ENCODE results near the gene DEDD.

Gene DEDD

GRCh38 chr1:161086457-161086856 lies 46.0 kb downstream of the DEDD start:
- no peak overlapping the region for H3K4me3 ChIP-seq (ENCODE audit: low read length)
- no peak for TF ChIP-seq ZNF274 (IDR thresholded peaks at IDR 0.05; ENCODE audit: low read depth, low read length)

DNA sequence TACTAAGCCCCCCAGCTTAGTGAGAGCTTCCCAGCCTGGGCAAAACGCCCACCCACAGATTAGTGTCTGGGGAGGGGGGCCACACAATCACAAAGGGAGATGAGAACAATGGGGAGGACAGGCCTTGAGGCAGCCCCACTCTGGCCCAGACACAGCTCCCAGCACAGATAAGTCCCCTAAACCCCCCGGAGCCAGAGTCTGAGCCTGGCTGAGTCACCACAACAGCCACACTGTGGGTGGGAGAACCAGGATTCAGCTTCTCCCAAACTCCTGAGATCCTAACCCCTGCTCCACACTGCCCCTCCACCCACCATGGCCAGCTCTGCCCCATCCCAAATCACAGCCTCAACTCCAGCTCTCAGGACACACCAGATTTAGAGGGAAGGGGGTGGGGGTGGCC lies 47.3 kb downstream of the DEDD start:
- no peak for TF ChIP-seq ZNF274 (IDR thresholded peaks at IDR 0.05; ENCODE audit: low read depth, low read length)
- H3K4me3 ChIP-seq (ENCODE audit: low read length) = no peak overlapping the region

DNA sequence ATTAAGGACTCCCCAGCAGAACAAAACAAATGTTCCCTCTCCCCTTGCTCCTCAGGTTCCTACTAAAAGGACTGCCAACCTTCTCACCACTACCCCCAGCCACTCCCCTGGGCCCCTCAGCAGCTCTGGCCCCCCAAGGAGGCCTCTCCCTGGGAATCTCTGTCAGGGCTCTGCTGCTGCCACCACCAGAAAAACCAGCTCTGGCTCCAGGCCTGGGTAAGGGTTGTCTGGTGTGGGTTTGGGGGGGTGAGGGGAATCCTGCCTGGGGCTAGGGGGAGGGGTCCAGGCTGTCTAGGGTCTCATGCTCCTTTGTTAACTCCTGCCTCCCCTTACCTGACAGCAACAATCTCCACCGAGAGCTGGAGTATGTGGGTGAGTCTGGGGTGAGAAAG lies 47.9 kb downstream of the DEDD start:
- no peak overlapping the region for H3K4me3 ChIP-seq (ENCODE audit: low read length)
- TF ChIP-seq ZNF274 (IDR thresholded peaks at IDR 0.05; ENCODE audit: low read depth, low read length) = no peak

- TF ChIP-seq ZNF274 (IDR thresholded peaks at IDR 0.05; ENCODE audit: low read depth, low read length) = no peak
- no peak overlapping the region for H3K4me3 ChIP-seq (ENCODE audit: low read length)
Observed at GRCh38 chr1:161083748-161084596, 48.5 kb downstream of the DEDD start.

DNA sequence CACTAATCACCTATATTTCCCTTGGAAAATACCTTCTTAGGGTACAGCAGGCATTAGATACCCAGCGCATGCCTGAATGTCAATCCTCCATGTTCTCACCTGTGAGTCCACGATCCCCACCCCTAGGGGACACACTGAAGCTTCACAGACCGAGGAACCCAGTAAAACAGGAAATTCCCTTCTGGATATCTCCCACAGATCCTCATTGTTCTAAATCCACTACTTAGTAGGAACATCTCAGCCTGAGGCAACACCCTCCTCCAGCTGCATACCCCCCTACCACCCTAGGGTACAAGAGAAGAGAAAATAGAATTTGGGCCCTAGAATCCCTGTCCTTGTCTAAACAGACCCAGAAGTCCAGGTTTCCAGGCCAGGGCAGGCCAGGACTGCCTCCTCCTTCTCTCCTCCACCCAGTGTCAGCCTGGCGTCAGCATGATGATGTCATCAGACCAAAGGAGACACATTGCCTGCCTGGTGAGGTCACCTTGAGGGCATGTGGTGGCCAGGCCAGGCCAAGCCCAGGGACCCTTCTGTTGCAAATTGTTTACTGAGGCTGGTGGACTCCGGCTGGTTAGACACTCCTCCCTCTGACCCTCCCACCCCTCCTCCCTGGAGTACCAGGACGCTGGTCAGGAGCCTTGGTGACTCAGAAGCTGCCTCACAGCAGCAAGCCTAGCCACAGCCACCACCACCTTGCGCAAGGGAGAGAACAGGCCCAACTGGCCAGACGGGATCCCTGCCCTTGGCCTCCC lies 49.3 kb downstream of the DEDD start:
- no peak for TF ChIP-seq ZNF274 (IDR thresholded peaks at IDR 0.05; ENCODE audit: low read depth, low read length)
- H3K4me3 ChIP-seq (ENCODE audit: low read length) = no peak overlapping the region

- TF ChIP-seq ZNF274 (IDR thresholded peaks at IDR 0.05; ENCODE audit: low read depth, low read length) = no peak
- H3K4me3 ChIP-seq (ENCODE audit: low read length) = no peak overlapping the region
Observed at GRCh38 chr1:161082483-161082882, 50.0 kb downstream of the DEDD start.

- no peak overlapping the region for H3K4me3 ChIP-seq (ENCODE audit: low read length)
- no peak for TF ChIP-seq ZNF274 (IDR thresholded peaks at IDR 0.05; ENCODE audit: low read depth, low read length)
Observed at GRCh38 chr1:161081519-161081918, 50.9 kb downstream of the DEDD start.

DNA sequence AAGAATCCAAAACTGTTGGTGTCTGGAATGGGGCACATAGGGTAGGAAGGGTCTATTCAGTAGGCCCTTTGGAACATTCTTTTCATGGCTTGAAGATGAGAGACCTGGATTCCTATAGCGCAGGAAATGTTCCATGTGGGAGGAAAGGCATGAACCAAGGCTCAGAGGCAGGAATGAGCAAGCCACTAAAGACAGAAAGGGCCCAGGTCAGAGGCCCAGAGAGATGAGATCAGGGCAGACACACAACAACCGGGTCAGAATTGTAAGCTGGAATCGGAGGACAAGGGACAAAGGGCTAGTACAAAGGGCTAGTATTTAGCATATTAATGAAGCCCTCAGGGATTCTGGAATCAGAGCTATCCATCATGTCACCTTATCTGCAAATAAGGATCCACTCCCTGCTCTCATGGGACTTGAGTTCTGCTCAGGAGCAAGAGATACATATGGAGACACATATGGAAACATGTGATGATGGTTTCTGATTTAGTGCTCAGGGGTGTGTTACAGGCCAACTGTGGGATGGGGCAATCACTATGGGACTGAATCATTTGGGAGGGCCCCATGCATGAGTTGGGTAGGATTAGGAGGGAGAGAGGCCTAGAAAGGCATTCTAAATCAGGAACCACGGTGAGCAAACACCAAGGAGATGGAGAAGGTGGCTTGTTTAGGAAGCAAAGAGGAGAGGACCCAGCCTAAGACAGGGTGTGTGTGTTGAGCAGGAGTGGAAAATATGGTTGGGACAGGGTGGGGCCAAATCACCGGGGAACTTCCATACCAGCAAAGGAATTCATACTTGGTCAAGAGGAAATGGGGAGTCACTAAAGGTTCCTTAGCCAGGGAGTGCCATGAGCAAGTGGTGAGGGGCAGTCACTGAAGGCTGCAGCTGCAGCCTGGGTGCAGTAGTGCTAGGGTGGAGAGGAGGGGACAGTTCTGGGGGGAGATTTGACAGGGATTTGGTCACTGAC lies 51.7 kb downstream of the DEDD start:
- no peak for TF ChIP-seq ZNF274 (IDR thresholded peaks at IDR 0.05; ENCODE audit: low read depth, low read length)
- H3K4me3 ChIP-seq (ENCODE audit: low read length) = no peak overlapping the region

- H3K4me3 ChIP-seq (ENCODE audit: low read length) = no peak overlapping the region
- no peak for TF ChIP-seq ZNF274 (IDR thresholded peaks at IDR 0.05; ENCODE audit: low read depth, low read length)
Observed at GRCh38 chr1:161079436-161080110, 52.9 kb downstream of the DEDD start.

DNA sequence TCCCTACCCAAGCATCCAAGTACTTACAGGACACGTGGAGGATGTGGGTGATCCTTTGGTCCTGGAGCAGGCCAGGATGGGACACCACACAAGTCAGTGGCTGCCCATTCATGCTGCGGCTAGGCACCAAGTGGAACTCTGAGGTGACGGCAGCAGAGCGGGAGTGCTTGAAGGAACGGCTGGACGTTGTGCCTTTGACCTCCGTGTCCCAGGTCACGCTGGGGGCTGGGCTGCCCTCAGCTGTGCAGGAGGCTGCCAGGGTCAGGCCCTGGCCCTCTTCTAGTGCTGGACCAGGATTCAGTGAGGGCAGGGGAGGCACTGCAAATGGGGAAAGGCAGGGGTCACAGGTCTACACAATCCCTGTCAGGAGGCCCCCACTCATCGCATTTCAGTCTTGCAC lies 55.0 kb downstream of the DEDD start:
- TF ChIP-seq ZNF274 (IDR thresholded peaks at IDR 0.05; ENCODE audit: low read depth, low read length) = no peak
- no peak overlapping the region for H3K4me3 ChIP-seq (ENCODE audit: low read length)

DNA sequence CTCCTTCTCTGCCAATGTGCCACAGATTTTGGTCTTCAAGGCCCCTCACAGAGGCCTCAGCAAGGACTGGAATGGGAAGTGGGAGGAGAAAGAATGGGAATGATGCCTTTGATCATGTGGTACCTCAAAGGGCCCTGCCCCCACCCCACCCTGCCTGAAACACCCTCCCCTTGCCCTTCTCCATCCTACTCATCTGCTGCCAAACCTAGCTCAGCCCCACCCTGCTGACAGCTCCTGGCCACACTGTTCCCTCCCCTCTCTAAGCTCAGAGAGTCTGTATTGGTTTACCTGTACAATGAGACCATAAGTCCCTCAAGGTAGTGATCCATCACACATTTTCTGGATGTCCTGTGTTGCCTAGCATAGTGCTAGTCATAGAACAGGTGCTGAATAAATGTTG lies 56.1 kb downstream of the DEDD start:
- TF ChIP-seq ZNF274 (IDR thresholded peaks at IDR 0.05; ENCODE audit: low read depth, low read length) = no peak
- no peak overlapping the region for H3K4me3 ChIP-seq (ENCODE audit: low read length)

DNA sequence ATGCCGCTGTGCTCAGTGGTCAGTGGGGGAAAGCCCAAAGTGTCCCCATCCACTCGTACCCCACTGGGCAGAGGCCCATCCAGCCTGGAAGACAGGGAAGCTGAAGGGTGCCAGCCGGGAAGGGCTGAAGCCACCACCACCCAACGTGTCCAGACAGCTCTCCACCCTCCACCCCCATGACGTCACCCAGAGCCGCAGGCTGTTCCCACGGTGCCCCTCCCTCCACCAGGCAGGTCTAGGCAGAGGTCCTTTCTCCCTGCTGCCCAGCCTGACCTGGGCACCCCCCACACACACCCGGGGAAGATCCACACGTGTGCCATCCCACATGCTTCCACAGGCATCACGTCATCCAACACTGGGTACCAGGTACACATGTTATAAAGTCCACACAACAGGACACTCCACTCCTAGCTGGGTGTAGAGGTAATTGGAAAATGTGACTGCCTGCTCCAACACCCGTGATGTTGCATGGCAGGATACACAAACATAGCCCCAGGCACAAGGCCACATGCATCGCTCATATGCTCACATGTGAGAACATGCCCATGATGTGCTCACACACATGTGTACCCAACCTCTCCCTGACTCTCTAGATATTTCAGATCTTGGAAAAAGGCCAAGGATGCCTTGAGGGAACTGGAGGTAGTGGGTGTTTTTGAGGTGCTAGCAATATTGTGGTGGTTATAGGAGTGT lies 57.6 kb downstream of the DEDD start:
- no peak overlapping the region for H3K4me3 ChIP-seq (ENCODE audit: low read length)
- no peak for TF ChIP-seq ZNF274 (IDR thresholded peaks at IDR 0.05; ENCODE audit: low read depth, low read length)

DNA sequence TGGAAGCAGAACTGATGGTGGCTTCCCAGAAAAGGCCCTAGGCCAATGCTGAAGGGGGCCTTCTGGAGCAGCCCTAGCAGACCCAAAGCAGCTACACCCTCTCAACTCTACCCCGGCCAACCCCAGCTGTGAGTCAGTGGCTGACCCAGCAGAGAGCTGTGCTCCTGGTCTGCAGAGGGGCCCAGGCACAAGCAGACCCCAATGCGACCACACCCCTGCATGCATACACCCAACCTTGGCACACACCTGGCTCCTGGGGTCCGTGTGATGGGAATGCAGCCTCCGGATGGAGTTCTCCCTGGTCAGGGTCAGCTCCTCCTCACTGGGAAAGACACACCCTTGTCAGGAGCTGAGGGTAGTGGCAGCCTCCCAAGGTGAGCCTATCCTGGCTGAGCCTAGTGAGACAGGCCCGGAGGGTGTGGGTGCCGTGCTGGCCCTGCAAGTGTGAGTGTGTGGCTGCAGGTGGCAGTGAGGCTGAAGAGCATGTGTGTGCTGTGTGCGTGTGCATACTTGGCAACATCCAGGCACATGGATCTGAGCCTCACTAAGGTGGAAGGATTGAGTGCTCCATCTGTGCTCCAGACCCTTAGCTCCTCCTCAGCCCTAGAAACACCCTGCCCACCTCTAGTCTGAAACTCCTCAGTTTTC lies 58.9 kb downstream of the DEDD start:
- no peak overlapping the region for H3K4me3 ChIP-seq (ENCODE audit: low read length)
- no peak for TF ChIP-seq ZNF274 (IDR thresholded peaks at IDR 0.05; ENCODE audit: low read depth, low read length)
